ENCODE results near the gene CDCA4. TPM values are rescaled to one million over a fixed set of nuclear protein-coding genes. Genes with fewer than 3 reads are reported as not detected.

CDCA4 gene
- total and polyA plus RNA-seq, 4 donors, result 7.1 to 16.6 (median 9.4) TPM

DNA sequence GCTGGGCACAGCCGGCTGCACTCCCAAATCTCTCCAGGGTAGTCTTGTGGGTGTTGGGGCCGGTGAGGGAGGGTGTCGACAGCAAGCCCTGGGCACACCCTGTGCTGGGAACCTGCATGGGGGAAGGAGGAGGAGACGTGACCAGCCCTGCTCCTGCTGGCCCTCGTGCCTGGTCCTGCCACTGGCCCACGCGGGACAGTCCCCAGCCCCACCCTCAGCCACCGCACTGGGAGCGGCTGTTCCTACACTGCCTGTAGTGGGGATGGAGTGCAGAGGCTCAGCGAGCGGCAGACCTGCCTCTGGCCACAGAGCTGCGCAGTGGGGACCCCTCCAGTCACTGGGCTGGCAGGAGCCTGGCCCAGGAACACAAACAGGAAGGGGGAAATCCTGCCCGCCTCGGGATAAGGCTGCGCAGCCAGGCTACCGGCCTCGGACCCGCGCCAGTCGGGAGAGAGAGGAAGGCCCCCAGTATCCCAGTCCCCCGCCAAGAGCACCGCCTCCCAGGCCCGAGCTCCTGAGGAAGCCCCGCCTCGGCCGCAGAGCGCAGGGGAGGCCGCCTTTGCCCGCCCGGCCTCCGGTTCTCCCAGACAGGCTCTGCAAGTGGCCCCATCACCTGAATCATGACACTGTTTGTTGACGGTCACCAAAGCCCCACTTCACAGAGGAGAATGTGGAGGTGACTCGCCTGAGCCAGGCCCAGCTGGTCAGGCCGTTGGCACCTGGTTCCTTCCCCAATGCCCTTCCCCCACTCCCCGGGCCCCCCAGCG is 53.3 kb downstream of the CDCA4 start:
- H3K27me3 ChIP-seq (ENCODE audit: control insufficient read depth, insufficient read depth, low read length), result peaks cover 9% of the 10 kb centered on the region
- 10% methylated on average over 32 of the region's 36 CpGs for WGBS (ENCODE audit: insufficient coverage)
- H3K4me1 ChIP-seq (ENCODE audit: control insufficient read depth, insufficient read depth, low read length), result peaks cover 26% of the 10 kb centered on the region
- peak in 2 of 6 donors; percentile 16 to 53 for DNase-seq (ENCODE audit: low read depth in 4 of 6, low spot score in 6 of 6)
- H3K9me3 ChIP-seq (ENCODE audit: control insufficient read depth, insufficient read depth, low read length), result no peaks in the 10 kb centered on the region
- no peak overlapping the region for H3K27ac ChIP-seq (ENCODE audit: low read depth, low read length)
- peak overlapping the region; percentile 29 for H3K4me3 ChIP-seq (ENCODE audit: low read depth, low read length)
- peaks cover 2% of the 10 kb centered on the region for H3K36me3 ChIP-seq (ENCODE audit: control insufficient read depth, insufficient read depth, low read length)

DNA sequence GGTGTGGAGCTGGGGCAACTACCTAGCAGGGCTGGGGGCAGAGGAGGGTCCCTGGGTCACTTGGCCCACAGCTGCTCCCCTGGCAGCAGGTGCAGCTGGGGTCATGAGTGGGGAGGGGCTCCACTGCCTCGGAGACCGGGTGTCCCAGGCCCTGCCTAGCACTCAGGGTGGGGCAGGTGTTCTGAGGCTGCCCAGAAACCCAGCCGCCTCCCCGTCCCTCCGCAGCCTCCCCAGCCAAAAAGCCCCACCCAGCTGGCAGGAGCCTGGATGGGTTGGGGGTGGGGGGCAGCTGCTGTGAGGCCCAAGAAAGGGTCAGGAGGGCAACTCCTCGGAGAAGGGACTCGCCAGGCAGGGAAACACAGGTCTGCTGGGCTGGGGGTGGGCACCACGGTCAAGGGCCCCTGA is 53.9 kb downstream of the CDCA4 start:
- H3K9me3 ChIP-seq (ENCODE audit: control insufficient read depth, insufficient read depth, low read length), result no peaks in the 10 kb centered on the region
- no peak for DNase-seq (ENCODE audit: low read depth in 4 of 6, low spot score in 6 of 6)
- peaks cover 24% of the 10 kb centered on the region for H3K4me1 ChIP-seq (ENCODE audit: control insufficient read depth, insufficient read depth, low read length)
- no peak overlapping the region for H3K4me3 ChIP-seq (ENCODE audit: low read depth, low read length)
- H3K36me3 ChIP-seq (ENCODE audit: control insufficient read depth, insufficient read depth, low read length), result peaks cover 2% of the 10 kb centered on the region
- peaks cover 9% of the 10 kb centered on the region for H3K27me3 ChIP-seq (ENCODE audit: control insufficient read depth, insufficient read depth, low read length)
- no peak overlapping the region for H3K27ac ChIP-seq (ENCODE audit: low read depth, low read length)
- 34% methylated on average over 4 of the region's 8 CpGs for WGBS (ENCODE audit: insufficient coverage)

DNA sequence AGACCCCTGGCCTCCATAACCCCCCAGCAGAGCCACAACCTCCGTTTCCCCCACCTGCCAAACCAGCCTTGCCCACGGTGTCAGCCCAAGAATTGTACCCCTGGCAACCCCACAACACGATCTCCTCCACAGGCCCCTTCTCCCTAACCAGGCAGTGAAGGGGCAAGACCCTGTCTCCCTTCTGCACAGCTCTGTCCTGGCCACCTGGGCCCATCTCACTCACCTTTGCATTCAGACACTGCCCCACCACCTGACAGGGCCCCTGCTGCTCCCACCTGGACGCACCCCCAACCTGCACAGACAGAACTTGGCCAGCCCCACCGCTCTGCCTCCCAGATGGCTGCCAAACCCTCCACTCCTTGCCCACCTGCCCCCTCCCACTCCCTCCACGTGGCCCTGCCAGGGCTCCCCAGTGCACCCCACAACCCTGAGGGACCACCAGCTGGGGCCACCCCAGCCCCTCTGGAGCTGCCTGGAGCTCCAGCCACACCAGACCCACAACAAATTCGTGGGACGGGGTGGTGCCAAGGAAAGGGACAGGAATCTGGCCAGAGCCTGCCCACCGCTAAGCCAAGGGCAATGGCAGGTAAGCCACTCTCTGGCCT is 54.5 kb downstream of the CDCA4 start:
- H3K9me3 ChIP-seq (ENCODE audit: control insufficient read depth, insufficient read depth, low read length), result no peaks in the 10 kb centered on the region
- peaks cover 24% of the 10 kb centered on the region for H3K4me1 ChIP-seq (ENCODE audit: control insufficient read depth, insufficient read depth, low read length)
- H3K36me3 ChIP-seq (ENCODE audit: control insufficient read depth, insufficient read depth, low read length), result peaks cover 2% of the 10 kb centered on the region
- H3K27me3 ChIP-seq (ENCODE audit: control insufficient read depth, insufficient read depth, low read length), result peaks cover 9% of the 10 kb centered on the region
- H3K4me3 ChIP-seq (ENCODE audit: low read depth, low read length), result no peak overlapping the region
- no peak overlapping the region for H3K27ac ChIP-seq (ENCODE audit: low read depth, low read length)
- WGBS (ENCODE audit: insufficient coverage), result 82% methylated on average over 9 of the region's 9 CpGs
- no peak for DNase-seq (ENCODE audit: low read depth in 4 of 6, low spot score in 6 of 6)

DNA sequence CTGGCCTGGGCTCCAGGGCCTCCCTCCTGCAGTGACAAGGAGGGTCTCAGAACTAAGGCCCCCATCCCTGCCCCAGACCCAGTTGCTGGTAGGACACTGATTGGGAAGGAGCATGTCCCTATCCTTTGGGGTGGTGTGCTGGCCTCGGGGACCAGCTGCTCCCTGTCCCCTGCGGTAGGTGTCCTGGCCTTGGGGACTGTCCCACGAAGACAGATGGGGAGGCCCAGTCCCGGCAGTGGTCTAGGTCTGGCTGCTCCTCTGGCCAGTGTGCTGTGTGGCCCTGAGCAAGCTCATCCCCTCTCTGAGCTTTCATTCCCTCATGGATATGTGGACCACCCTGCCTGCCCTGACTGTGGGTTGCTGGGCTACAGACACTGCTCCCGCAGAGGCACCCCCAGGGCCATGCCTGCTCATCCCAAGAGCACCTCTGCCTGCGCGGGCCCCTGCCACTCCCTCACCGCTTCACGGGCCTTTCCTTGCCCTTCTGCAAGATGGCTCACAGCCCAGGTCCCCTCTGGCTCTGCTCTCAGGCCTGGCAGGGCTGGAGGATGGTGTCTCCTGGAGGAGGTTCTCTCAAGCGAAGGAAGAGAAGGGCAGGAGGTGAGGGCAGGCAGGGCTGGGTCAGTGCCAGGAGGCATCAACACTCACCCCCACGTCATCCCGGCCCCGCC is 55.2 kb downstream of the CDCA4 start:
- 84% methylated on average over 12 of the region's 13 CpGs for WGBS (ENCODE audit: insufficient coverage)
- H3K4me1 ChIP-seq (ENCODE audit: control insufficient read depth, insufficient read depth, low read length), result peaks cover 24% of the 10 kb centered on the region
- no peak overlapping the region for H3K4me3 ChIP-seq (ENCODE audit: low read depth, low read length)
- H3K27me3 ChIP-seq (ENCODE audit: control insufficient read depth, insufficient read depth, low read length), result peaks cover 9% of the 10 kb centered on the region
- H3K27ac ChIP-seq (ENCODE audit: low read depth, low read length), result no peak overlapping the region
- peaks cover 2% of the 10 kb centered on the region for H3K36me3 ChIP-seq (ENCODE audit: control insufficient read depth, insufficient read depth, low read length)
- no peak for DNase-seq (ENCODE audit: low read depth in 4 of 6, low spot score in 6 of 6)
- H3K9me3 ChIP-seq (ENCODE audit: control insufficient read depth, insufficient read depth, low read length), result no peaks in the 10 kb centered on the region

DNA sequence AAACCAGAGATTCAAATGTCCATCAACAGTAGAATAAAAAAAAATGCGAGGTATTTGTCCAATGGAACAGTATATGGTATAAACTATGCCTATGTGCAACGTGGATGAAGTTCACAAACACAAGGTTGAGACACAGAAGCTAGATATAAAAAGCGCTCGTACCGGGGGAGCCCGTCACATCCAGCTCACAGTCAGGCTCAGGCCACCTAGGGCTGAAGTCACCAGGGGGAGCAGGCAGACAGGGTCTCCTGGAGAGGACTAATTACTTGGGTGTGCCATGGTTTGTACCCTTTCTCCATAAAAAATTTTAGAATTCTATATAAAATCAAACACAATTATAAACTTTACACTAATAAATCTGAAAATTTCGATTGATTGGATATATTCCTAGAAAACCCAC is 56.3 kb downstream of the CDCA4 start:
- H3K4me1 ChIP-seq (ENCODE audit: control insufficient read depth, insufficient read depth, low read length), result peaks cover 24% of the 10 kb centered on the region
- DNase-seq (ENCODE audit: low read depth in 4 of 6, low spot score in 6 of 6), result no peak
- H3K27me3 ChIP-seq (ENCODE audit: control insufficient read depth, insufficient read depth, low read length), result peaks cover 9% of the 10 kb centered on the region
- no peaks in the 10 kb centered on the region for H3K9me3 ChIP-seq (ENCODE audit: control insufficient read depth, insufficient read depth, low read length)
- peaks cover 2% of the 10 kb centered on the region for H3K36me3 ChIP-seq (ENCODE audit: control insufficient read depth, insufficient read depth, low read length)
- no peak overlapping the region for H3K27ac ChIP-seq (ENCODE audit: low read depth, low read length)
- H3K4me3 ChIP-seq (ENCODE audit: low read depth, low read length), result no peak overlapping the region
- WGBS (ENCODE audit: insufficient coverage), result 82% methylated on average over 7 of the region's 7 CpGs

Other genes starting within 250 kb of the CDCA4 start
- 100 to 1,000 TPM in 1 of 2 donors, 10 to 100 TPM in 1; 60.3 to 143 TPM for gene AKT1, start 225.3 kb downstream of the CDCA4 start, total RNA-seq
- gene AKT1, start 225.3 kb downstream of the CDCA4 start, polyA plus RNA-seq (ENCODE audit: insufficient read length in 2 of 2), result 100 to 1,000 TPM; 160 to 174 TPM
- gene ZBTB42, start 220.0 kb downstream of the CDCA4 start, total RNA-seq, result 1 to 10 TPM in 1 of 2 donors, under 1 TPM in 1; 0.99 to 2.3 TPM
- gene ZBTB42, start 220.0 kb downstream of the CDCA4 start, polyA plus RNA-seq (ENCODE audit: insufficient read length in 2 of 2), result 1 to 10 TPM; 1.8 to 1.9 TPM
- 10 to 100 TPM; 11.0 to 15.6 TPM for gene CEP170B, start 155.8 kb downstream of the CDCA4 start, total RNA-seq
- 10 to 100 TPM; 40.5 to 41.4 TPM for gene CEP170B, start 155.8 kb downstream of the CDCA4 start, polyA plus RNA-seq (ENCODE audit: insufficient read length in 2 of 2)
- gene PLD4, start 96.2 kb downstream of the CDCA4 start, total RNA-seq, result 10 to 100 TPM; 12.9 to 30.7 TPM
- 10 to 100 TPM; 24.8 to 32.6 TPM for gene PLD4, start 96.2 kb downstream of the CDCA4 start, polyA plus RNA-seq (ENCODE audit: insufficient read length in 2 of 2)
- 100 to 1,000 TPM in 1 of 2 donors, 10 to 100 TPM in 1; 39.3 to 102 TPM for gene AHNAK2, start 42.7 kb downstream of the CDCA4 start, total RNA-seq
- gene AHNAK2, start 42.7 kb downstream of the CDCA4 start, polyA plus RNA-seq (ENCODE audit: insufficient read length in 2 of 2), result 10 to 100 TPM; 36.1 to 36.6 TPM
- gene CLBA1, start 35.3 kb downstream of the CDCA4 start, total RNA-seq, result 10 to 100 TPM; 10.9 to 18.1 TPM
- gene CLBA1, start 35.3 kb downstream of the CDCA4 start, polyA plus RNA-seq (ENCODE audit: insufficient read length in 2 of 2), result 10 to 100 TPM; 16.8 to 23.8 TPM
- 1 to 10 TPM in 1 of 2 donors, under 1 TPM in 1; 0.69 to 1.3 TPM for gene GPR132, start 44.3 kb upstream of the CDCA4 start, total RNA-seq
- 1 to 10 TPM in 1 of 2 donors, under 1 TPM in 1; 0.84 to 1.4 TPM for gene GPR132, start 44.3 kb upstream of the CDCA4 start, polyA plus RNA-seq (ENCODE audit: insufficient read length in 2 of 2)
- gene JAG2, start 147.7 kb upstream of the CDCA4 start, total RNA-seq, result 10 to 100 TPM; 17.3 to 18.0 TPM
- 10 to 100 TPM; 29.2 to 39.7 TPM for gene JAG2, start 147.7 kb upstream of the CDCA4 start, polyA plus RNA-seq (ENCODE audit: insufficient read length in 2 of 2)
- 10 to 100 TPM; 10.3 to 55.0 TPM for gene NUDT14, start 160.2 kb upstream of the CDCA4 start, total RNA-seq
- gene NUDT14, start 160.2 kb upstream of the CDCA4 start, polyA plus RNA-seq (ENCODE audit: insufficient read length in 2 of 2), result 10 to 100 TPM; 34.5 to 37.5 TPM
- gene BTBD6, start 227.4 kb upstream of the CDCA4 start, total RNA-seq, result 10 to 100 TPM; 31.3 to 54.0 TPM
- gene BTBD6, start 227.4 kb upstream of the CDCA4 start, polyA plus RNA-seq (ENCODE audit: insufficient read length in 2 of 2), result 10 to 100 TPM; 56.9 to 59.1 TPM

Data from spinal cord (tissue), 10 donors.